Astrocyte (in vitro differentiated cells and primary cell): ENCODE measurements around the gene GALNT7.

ENCODE experiments used
- EZH2 ChIP-seq: IDR thresholded peaks from 2 replicates; pipeline ENCODE4 v1.6.1; 2012; ENCODE audit warnings: mild to moderate bottlenecking, low read length, inconsistent platforms; ENCODE audit not compliant: insufficient read depth
- TF ChIP-seq, protein P1 (sequence below): IDR thresholded peaks from 2 replicates; pipeline ENCODE4 v1.5.1; 2011; ENCODE audit warnings: low read depth, mild to moderate bottlenecking, inconsistent platforms, low read length, moderate library complexity; ENCODE audit not compliant: insufficient read depth

GRCh38 chr4:173139561-173139960, 29.1 kb upstream of the GALNT7 start:
- TF ChIP-seq, protein P1, sequence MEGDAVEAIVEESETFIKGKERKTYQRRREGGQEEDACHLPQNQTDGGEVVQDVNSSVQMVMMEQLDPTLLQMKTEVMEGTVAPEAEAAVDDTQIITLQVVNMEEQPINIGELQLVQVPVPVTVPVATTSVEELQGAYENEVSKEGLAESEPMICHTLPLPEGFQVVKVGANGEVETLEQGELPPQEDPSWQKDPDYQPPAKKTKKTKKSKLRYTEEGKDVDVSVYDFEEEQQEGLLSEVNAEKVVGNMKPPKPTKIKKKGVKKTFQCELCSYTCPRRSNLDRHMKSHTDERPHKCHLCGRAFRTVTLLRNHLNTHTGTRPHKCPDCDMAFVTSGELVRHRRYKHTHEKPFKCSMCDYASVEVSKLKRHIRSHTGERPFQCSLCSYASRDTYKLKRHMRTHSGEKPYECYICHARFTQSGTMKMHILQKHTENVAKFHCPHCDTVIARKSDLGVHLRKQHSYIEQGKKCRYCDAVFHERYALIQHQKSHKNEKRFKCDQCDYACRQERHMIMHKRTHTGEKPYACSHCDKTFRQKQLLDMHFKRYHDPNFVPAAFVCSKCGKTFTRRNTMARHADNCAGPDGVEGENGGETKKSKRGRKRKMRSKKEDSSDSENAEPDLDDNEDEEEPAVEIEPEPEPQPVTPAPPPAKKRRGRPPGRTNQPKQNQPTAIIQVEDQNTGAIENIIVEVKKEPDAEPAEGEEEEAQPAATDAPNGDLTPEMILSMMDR: no peak
- TF ChIP-seq EZH2: no peak
